SK-N-SH (cell line): Measurements from ENCODE around the gene SNX5. TPM values are rescaled to one million over a fixed set of nuclear protein-coding genes. Genes with fewer than 3 reads are reported as not detected.

Experiments used
- CTCF ChIA-PET: fragments of 300-600, 350-600 bp; formaldehyde crosslinking; extraction: SDS; loops from one replicate; lab custom pipeline; 2021; lab: Yijun Ruan, JAX
- POLR2A ChIA-PET: fragments of 350-600 bp; sonication (Branson Sonifier 250); formaldehyde crosslinking; extraction: SDS; loops from one replicate; lab custom pipeline; 2020; ENCODE audit warnings: antibody characterized with exemption, inconsistent platforms; lab: Yijun Ruan, JAX
- DNase-seq: peaks from one replicate; pipeline ENCODE4 v3.0.0; 2012
- H2AFZ ChIP-seq: fragments of 200-600 bp; sonication (generic); 2 replicates; pipeline ENCODE4 v1.8.1; 2016; ENCODE audit warnings: antibody characterized with exemption, mild to moderate bottlenecking, low read depth
- H3F3A ChIP-seq: fragments of 200-600 bp; sonication (generic); replicated peaks from 2 replicates; pipeline ENCODE3; 2016; ENCODE audit warnings: antibody characterized with exemption, mild to moderate bottlenecking; ENCODE audit not compliant: insufficient read depth
- H3K27ac ChIP-seq, 2 experiments: fragments of 200-500 bp in 1 of 2; fragments of 200-600 bp in 1 of 2; sonication (Bioruptor generic) in 1 of 2; sonication (generic), shearing (Covaris generic) in 1 of 2; 2 replicates each; pipeline versions ENCODE4 v1.5.1 to v1.6.1; 2014 to 2016; ENCODE audit warnings: low read depth in 2 of 2, inconsistent platforms in 1 of 2, low read length in 1 of 2, mild to moderate bottlenecking in 1 of 2, mixed read lengths in 1 of 2
- H3K27me3 ChIP-seq: fragments of 200-600 bp; sonication (generic), shearing (Covaris generic); 2 replicates; pipeline ENCODE4 v1.6.1; 2016; ENCODE audit warnings: mixed run types; ENCODE audit not compliant: insufficient read depth
- H3K36me3 ChIP-seq, 2 experiments: fragments of 200-500 bp in 1 of 2; fragments of 200-600 bp in 1 of 2; sonication (Bioruptor generic) in 1 of 2; sonication (generic) in 1 of 2; replicated peaks in 1 of 2; 2 replicates each; pipeline versions ENCODE3 to v1.5.1; 2014 to 2016; ENCODE audit warnings: low read length in 1 of 2, mild to moderate bottlenecking in 1 of 2; ENCODE audit not compliant: insufficient read depth in 2 of 2, control insufficient read depth in 1 of 2
- H3K4me1 ChIP-seq, 2 experiments: fragments of 200-500 bp in 1 of 2; fragments of 200-600 bp in 1 of 2; sonication (Bioruptor generic) in 1 of 2; sonication (generic), shearing (Covaris generic) in 1 of 2; 2 replicates each; pipeline versions ENCODE4 v1.5.1 to v1.6.1; 2014 to 2016; ENCODE audit warnings: low read depth in 1 of 2, low read length in 1 of 2, mixed run types in 1 of 2; ENCODE audit not compliant: insufficient read depth in 2 of 2, control insufficient read depth in 1 of 2
- H3K4me2 ChIP-seq: fragments of 200-600 bp; sonication (generic), shearing (Covaris generic); 2 replicates; pipeline ENCODE4 v1.6.1; 2017; ENCODE audit warnings: mixed run types
- H3K4me3 ChIP-seq, 2 experiments: fragments of 200-500 bp in 1 of 2; fragments of 200-600 bp in 1 of 2; sonication (Bioruptor generic) in 1 of 2; sonication (generic), shearing (Covaris generic) in 1 of 2; 2 replicates each; pipeline versions ENCODE4 v1.5.1 to v1.8.1; 2014 to 2016; ENCODE audit warnings: low read depth in 2 of 2, inconsistent platforms in 1 of 2, low read length in 1 of 2, mild to moderate bottlenecking in 1 of 2, mixed read lengths in 1 of 2, moderate library complexity in 1 of 2
- H3K79me2 ChIP-seq: fragments of 200-600 bp; sonication (generic); 2 replicates; pipeline ENCODE4 v1.8.1; 2017; ENCODE audit warnings: mild to moderate bottlenecking; ENCODE audit not compliant: insufficient read depth
- H3K9ac ChIP-seq: fragments of 200-600 bp; sonication (generic); 2 replicates; pipeline ENCODE4 v1.6.1; 2017; ENCODE audit warnings: mixed run types
- H3K9me2 ChIP-seq: fragments of 200-600 bp; sonication (generic); 2 replicates; pipeline ENCODE4 v1.6.1; 2017; ENCODE audit warnings: mixed run types
- H3K9me3 ChIP-seq: fragments of 200-600 bp; sonication (generic); 2 replicates; pipeline ENCODE4 v1.6.1; 2017; ENCODE audit warnings: mixed run types, mild to moderate bottlenecking, moderate library complexity
- H4K20me1 ChIP-seq: fragments of 200-600 bp; sonication (generic); 2 replicates; pipeline ENCODE4 v1.6.1; 2017; ENCODE audit warnings: mild to moderate bottlenecking, mixed run types; ENCODE audit not compliant: insufficient read depth
- EP300 ChIP-seq, 2 experiments: IDR thresholded peaks; 2 replicates each; pipeline versions ENCODE4 v1.4.0 to v1.6.1; 2012; ENCODE audit warnings: borderline replicate concordance in 1 of 2, low read depth in 1 of 2, low read length in 1 of 2
- EZH2phosphoT487 ChIP-seq: fragments of 200-600 bp; sonication (generic); IDR thresholded peaks from 2 replicates; pipeline ENCODE4 v1.6.1; 2017; ENCODE audit warnings: low read depth, mixed run types, mild to moderate bottlenecking, antibody characterized with exemption, moderate library complexity, borderline replicate concordance
- FOSL2 ChIP-seq: IDR thresholded peaks from 2 replicates; pipeline ENCODE4 v1.4.0; 2012; ENCODE audit warnings: low read depth, mild to moderate bottlenecking, moderate library complexity, borderline replicate concordance
- FOXM1 ChIP-seq: IDR thresholded peaks from 2 replicates; pipeline ENCODE4 v1.4.0; 2012; ENCODE audit warnings: low read depth, mild to moderate bottlenecking
- GABPA ChIP-seq: IDR thresholded peaks from 2 replicates; pipeline ENCODE4 v1.4.0; 2012; ENCODE audit warnings: low read depth, mild to moderate bottlenecking
- GATA2 ChIP-seq: sonication (generic); formaldehyde crosslinking; IDR thresholded peaks from 2 replicates; pipeline ENCODE4 v1.5.0; 2020; ENCODE audit warnings: mild to moderate bottlenecking, missing genetic modification reagents
- MAX ChIP-seq: IDR thresholded peaks from 2 replicates; pipeline ENCODE4 v1.4.0; 2012; ENCODE audit warnings: low read depth
- MEF2A ChIP-seq: IDR thresholded peaks from 2 replicates; pipeline ENCODE4 v1.4.0; 2012; ENCODE audit warnings: low read depth, borderline replicate concordance
- NFIC ChIP-seq: IDR thresholded peaks from 2 replicates; pipeline ENCODE4 v1.4.0; 2012; ENCODE audit warnings: borderline replicate concordance
- PBX3 ChIP-seq: IDR thresholded peaks from 2 replicates; pipeline ENCODE4; 2012
- POLR2AphosphoS5 ChIP-seq: IDR thresholded peaks from 2 replicates; pipeline ENCODE4 v1.6.1; 2012; ENCODE audit warnings: low read depth, low read length
- RAD21 ChIP-seq: IDR thresholded peaks from 2 replicates; pipeline ENCODE4 v1.6.1; 2012; ENCODE audit warnings: mild to moderate bottlenecking, low read length
- REST ChIP-seq: IDR thresholded peaks from 2 replicates; pipeline ENCODE4 v1.6.1; 2012; ENCODE audit warnings: mild to moderate bottlenecking, low read depth, low read length, moderate library complexity
- SIN3A ChIP-seq: IDR thresholded peaks from 2 replicates; pipeline ENCODE4 v1.6.1; 2012; ENCODE audit warnings: low read depth, mild to moderate bottlenecking, low read length, moderate library complexity, borderline replicate concordance
- TCF12 ChIP-seq: IDR thresholded peaks from 2 replicates; pipeline ENCODE4 v1.4.0; 2012
- TEAD4 ChIP-seq: IDR thresholded peaks from 2 replicates; pipeline ENCODE4 v1.4.0; 2012; ENCODE audit warnings: mild to moderate bottlenecking, borderline replicate concordance; ENCODE audit not compliant: insufficient read depth
- USF1 ChIP-seq: IDR thresholded peaks from 2 replicates; pipeline ENCODE4 v1.4.0; 2012; ENCODE audit warnings: low read depth, borderline replicate concordance
- WGBS: methylation state at CpG from one replicate; pipeline ENCODE4 v1.1.6; 2017; ENCODE audit warnings: low lambda C conversion rate; 5-methylcytosine and 5-hydroxymethylcytosine counted together
- polyA plus RNA-seq, 3 experiments: library from polyadenylated mRNA; depleted of rRNA; stranded (reverse); fragments of >200 nt; gene quantifications; 2 replicates each; pipeline ENCODE4 v1.2.3, GENCODE V29; 2012
- TF ChIP-seq, protein P1 (sequence below): fragments of 150-350 bp; IDR thresholded peaks from 2 replicates; pipeline ENCODE4 v1.6.1; 2017; ENCODE audit warnings: antibody characterized with exemption, low read length, low read depth, borderline replicate concordance

Gene SNX5
- polyA plus RNA-seq, 1 of the 3 experiments (the other 2 are of a cell fraction), result 76.2 TPM

GRCh38 chr20:18001131-18001921 lies 32.7 kb upstream of the SNX5 start (continued):
- TF ChIP-seq, protein P1, sequence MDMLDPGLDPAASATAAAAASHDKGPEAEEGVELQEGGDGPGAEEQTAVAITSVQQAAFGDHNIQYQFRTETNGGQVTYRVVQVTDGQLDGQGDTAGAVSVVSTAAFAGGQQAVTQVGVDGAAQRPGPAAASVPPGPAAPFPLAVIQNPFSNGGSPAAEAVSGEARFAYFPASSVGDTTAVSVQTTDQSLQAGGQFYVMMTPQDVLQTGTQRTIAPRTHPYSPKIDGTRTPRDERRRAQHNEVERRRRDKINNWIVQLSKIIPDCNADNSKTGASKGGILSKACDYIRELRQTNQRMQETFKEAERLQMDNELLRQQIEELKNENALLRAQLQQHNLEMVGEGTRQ, result no peak
- TF ChIP-seq MEF2A (no peak), TEAD4 (no peak), POLR2AphosphoS5 (no peak), GATA2 (CRISPR knock-in tag) (no peak), NFIC (no peak), RAD21 (no peak), FOSL2 (no peak), EP300 (IDR thresholded peaks at IDR 0.05; ENCODE audit: borderline replicate concordance in 1 of 2, low read depth in 1 of 2, low read length in 1 of 2) (no peak), FOXM1 (no peak)

DNA sequence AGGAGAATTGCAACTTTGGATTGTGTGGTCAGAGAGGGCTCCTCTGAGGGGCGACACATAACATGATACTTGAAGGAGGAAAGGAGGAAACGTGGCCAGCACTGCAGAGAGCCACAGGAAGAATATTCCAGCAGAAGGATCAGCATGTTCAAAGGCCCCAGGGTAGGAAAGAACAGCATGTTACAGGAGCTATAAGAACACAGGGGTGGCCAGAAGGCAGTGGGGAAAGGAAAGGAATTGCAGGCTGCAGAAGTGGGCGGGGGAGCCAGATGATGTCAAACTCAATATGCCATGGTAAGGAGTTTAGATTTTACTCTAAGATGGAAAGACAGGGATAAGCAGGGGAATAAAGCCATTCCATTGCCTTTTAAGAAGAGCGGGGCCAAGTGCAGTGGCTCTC lies 31.0 kb upstream of the SNX5 start:
- no peak for DNase-seq
- Histone ChIP-seq H3K9ac (no peak overlapping the region), H3K27me3 (no peaks in the 10 kb centered on the region), H2AFZ (no peak overlapping the region), H4K20me1 (no peaks in the 10 kb centered on the region), H3K4me3 (no peak overlapping the region), H3K4me1 (peaks cover 0 to 4% of the 10 kb centered on the region in 2 experiments; a peak in 1 of 4 replicates), H3K4me2 (no peak overlapping the region), H3K79me2 (no peaks in the 10 kb centered on the region), H3K9me2 (no peaks in the 10 kb centered on the region), H3K27ac (no peak overlapping the region), H3F3A (no peaks in the 10 kb centered on the region), H3K9me3 (no peaks in the 10 kb centered on the region), H3K36me3 (no peaks in the 10 kb centered on the region)
- TF ChIP-seq REST (no peak), MEF2A (no peak), MAX (no peak), PBX3 (no peak), FOSL2 (no peak), SIN3A (no peak), EP300 (IDR thresholded peaks at IDR 0.05; ENCODE audit: borderline replicate concordance in 1 of 2, low read depth in 1 of 2, low read length in 1 of 2) (no peak), POLR2AphosphoS5 (no peak), GABPA (no peak), TCF12 (no peak), GATA2 (CRISPR knock-in tag) (no peak), FOXM1 (no peak), USF1 (no peak), EZH2phosphoT487 (no peak), RAD21 (no peak), TEAD4 (no peak)
- TF ChIP-seq, protein P1, result no peak
- CTCF ChIA-PET, result interaction anchor here (0.9 to 1.3 kb wide), 2 partner anchors 33 to 469 kb away, joined by 3 to 4 read pairs; no protein-coding TSS in a partner anchor
- POLR2A ChIA-PET, result no interaction called here
- 76% methylated on average over 4 of the region's 4 CpGs for WGBS
